Measurements from ENCODE around the gene HECTD4.
"Not testable (repeated sequence)": the region's sequence is repeated elsewhere in the genome, so short reads cannot be mapped to it uniquely, and the experiment has no call there.

Gene HECTD4

GRCh38 chr12:112348926-112349325, 33.3 kb downstream of the HECTD4 start:
- H3K4me1 Mint-ChIP-seq = peaks cover 31% of the 10 kb centered on the region
- not testable (repeated sequence) for DNase-seq (ENCODE audit: low spot score in 2 of 2); H3K4me3 Mint-ChIP-seq; ATAC-seq; H3K36me3 Mint-ChIP-seq; H3K9me3 Mint-ChIP-seq; H3K27ac Mint-ChIP-seq

GRCh38 chr12:112347581-112347982, 34.6 kb downstream of the HECTD4 start:
- Mint-ChIP-seq H3K9me3 (no peaks in the 10 kb centered on the region), H3K27ac (no peak overlapping the region), H3K4me1 (peaks cover 39% of the 10 kb centered on the region), H3K4me3 (no peak overlapping the region), H3K36me3 (no peaks in the 10 kb centered on the region)
- DNase-seq (ENCODE audit: low spot score in 2 of 2) (no peak), ATAC-seq (peak; percentile 84)

GRCh38 chr12:112346194-112346593, 36.0 kb downstream of the HECTD4 start:
- no peak for ATAC-seq
- Mint-ChIP-seq H3K9me3 (no peaks in the 10 kb centered on the region), H3K36me3 (no peaks in the 10 kb centered on the region), H3K27ac (no peak overlapping the region), H3K4me3 (no peak overlapping the region), H3K4me1 (peaks cover 47% of the 10 kb centered on the region)
- no peak for DNase-seq (ENCODE audit: low spot score in 2 of 2)

GRCh38 chr12:112344220-112344619, 38.0 kb downstream of the HECTD4 start:
- Mint-ChIP-seq H3K4me3 (no peak overlapping the region), H3K27ac (peak overlapping the region; percentile 10), H3K36me3 (no peaks in the 10 kb centered on the region), H3K4me1 (peaks cover 43% of the 10 kb centered on the region), H3K9me3 (no peaks in the 10 kb centered on the region)
- DNase-seq (ENCODE audit: low spot score in 2 of 2) (no peak), ATAC-seq (no peak)

GRCh38 chr12:112342587-112342986, 39.6 kb downstream of the HECTD4 start:
- no peaks in the 10 kb centered on the region for H3K9me3 Mint-ChIP-seq
- DNase-seq (ENCODE audit: low spot score in 2 of 2) = no peak
- H3K4me1 Mint-ChIP-seq = peaks cover 51% of the 10 kb centered on the region
- no peak overlapping the region for H3K27ac Mint-ChIP-seq
- H3K36me3 Mint-ChIP-seq = no peaks in the 10 kb centered on the region
- no peak for ATAC-seq
- no peak overlapping the region for H3K4me3 Mint-ChIP-seq

- H3K27ac Mint-ChIP-seq = peak overlapping the region; percentile 5
- no peak for DNase-seq (ENCODE audit: low spot score in 2 of 2)
- H3K9me3 Mint-ChIP-seq = no peaks in the 10 kb centered on the region
- H3K4me1 Mint-ChIP-seq = peaks cover 48% of the 10 kb centered on the region
- H3K36me3 Mint-ChIP-seq = no peaks in the 10 kb centered on the region
- ATAC-seq = no peak
- no peak overlapping the region for H3K4me3 Mint-ChIP-seq
Observed at GRCh38 chr12:112341046-112341825, 41.0 kb downstream of the HECTD4 start.

GRCh38 chr12:112340230-112340629, 42.0 kb downstream of the HECTD4 start:
- Mint-ChIP-seq H3K4me3 (no peak overlapping the region), H3K36me3 (no peaks in the 10 kb centered on the region), H3K4me1 (peaks cover 38% of the 10 kb centered on the region), H3K9me3 (no peaks in the 10 kb centered on the region), H3K27ac (no peak overlapping the region)
- DNase-seq (ENCODE audit: low spot score in 2 of 2) (no peak), ATAC-seq (no peak)

GRCh38 chr12:112334999-112335398, 47.2 kb downstream of the HECTD4 start:
- ATAC-seq; H3K4me1 Mint-ChIP-seq; H3K36me3 Mint-ChIP-seq; DNase-seq (ENCODE audit: low spot score in 2 of 2); H3K4me3 Mint-ChIP-seq; H3K27ac Mint-ChIP-seq; H3K9me3 Mint-ChIP-seq: not testable (repeated sequence)

GRCh38 chr12:112333019-112333418, 49.2 kb downstream of the HECTD4 start:
- H3K4me1 Mint-ChIP-seq = peaks cover 8% of the 10 kb centered on the region
- no peak overlapping the region for H3K4me3 Mint-ChIP-seq
- DNase-seq (ENCODE audit: low spot score in 2 of 2) (no peak), ATAC-seq (no peak)
- H3K9me3 Mint-ChIP-seq = no peaks in the 10 kb centered on the region
- no peaks in the 10 kb centered on the region for H3K36me3 Mint-ChIP-seq
- H3K27ac Mint-ChIP-seq = no peak overlapping the region

GRCh38 chr12:112331886-112332285, 50.3 kb downstream of the HECTD4 start:
- no peaks in the 10 kb centered on the region for H3K36me3 Mint-ChIP-seq
- DNase-seq (ENCODE audit: low spot score in 2 of 2) (no peak), ATAC-seq (no peak)
- no peak overlapping the region for H3K27ac Mint-ChIP-seq
- H3K4me1 Mint-ChIP-seq = peaks cover 6% of the 10 kb centered on the region
- no peaks in the 10 kb centered on the region for H3K9me3 Mint-ChIP-seq
- no peak overlapping the region for H3K4me3 Mint-ChIP-seq

GRCh38 chr12:112330706-112331105, 51.5 kb downstream of the HECTD4 start:
- no peaks in the 10 kb centered on the region for H3K9me3 Mint-ChIP-seq
- H3K36me3 Mint-ChIP-seq = no peaks in the 10 kb centered on the region
- DNase-seq (ENCODE audit: low spot score in 2 of 2) (no peak), ATAC-seq (no peak)
- H3K4me3 Mint-ChIP-seq = no peak overlapping the region
- H3K4me1 Mint-ChIP-seq = peaks cover 6% of the 10 kb centered on the region
- no peak overlapping the region for H3K27ac Mint-ChIP-seq

GRCh38 chr12:112328456-112329124, 53.6 kb downstream of the HECTD4 start:
- no peaks in the 10 kb centered on the region for H3K9me3 Mint-ChIP-seq
- H3K36me3 Mint-ChIP-seq = no peaks in the 10 kb centered on the region
- peaks cover 18% of the 10 kb centered on the region for H3K4me1 Mint-ChIP-seq
- DNase-seq (ENCODE audit: low spot score in 2 of 2) (no peak), ATAC-seq (no peak)
- no peak overlapping the region for H3K27ac Mint-ChIP-seq
- H3K4me3 Mint-ChIP-seq = no peak overlapping the region

- no peak overlapping the region for H3K4me3 Mint-ChIP-seq
- H3K36me3 Mint-ChIP-seq = no peaks in the 10 kb centered on the region
- ATAC-seq (no peak), DNase-seq (ENCODE audit: low spot score in 2 of 2) (no peak)
- no peak overlapping the region for H3K27ac Mint-ChIP-seq
- H3K9me3 Mint-ChIP-seq = no peaks in the 10 kb centered on the region
- peaks cover 18% of the 10 kb centered on the region for H3K4me1 Mint-ChIP-seq
Observed at GRCh38 chr12:112327209-112327938, 54.9 kb downstream of the HECTD4 start.

GRCh38 chr12:112325622-112326207, 56.5 kb downstream of the HECTD4 start:
- no peak overlapping the region for H3K27ac Mint-ChIP-seq
- no peaks in the 10 kb centered on the region for H3K9me3 Mint-ChIP-seq
- no peak for DNase-seq (ENCODE audit: low spot score in 2 of 2)
- ATAC-seq = no peak
- H3K4me3 Mint-ChIP-seq = no peak overlapping the region
- no peaks in the 10 kb centered on the region for H3K36me3 Mint-ChIP-seq
- peaks cover 27% of the 10 kb centered on the region for H3K4me1 Mint-ChIP-seq

- Mint-ChIP-seq H3K4me3 (no peak overlapping the region), H3K27ac (no peak overlapping the region), H3K9me3 (no peaks in the 10 kb centered on the region), H3K36me3 (no peaks in the 10 kb centered on the region), H3K4me1 (peaks cover 27% of the 10 kb centered on the region)
- ATAC-seq (no peak), DNase-seq (ENCODE audit: low spot score in 2 of 2) (no peak)
Observed at GRCh38 chr12:112325157-112325556, 57.1 kb downstream of the HECTD4 start.

Measured in stimulated activated effector memory CD8-positive, alpha-beta T cell treated with anti-CD3 and anti-CD28 coated beads, Interleukin-12 subunit alpha, Interleukin-12 subunit beta, amount 100 ng/mL, for 72 hours (primary cell).